Spinal cord (tissue), 10 donors: Measurements from ENCODE around the gene SLX4IP. TPM values are rescaled to one million over a fixed set of nuclear protein-coding genes. Genes with fewer than 3 reads are reported as not detected.

ENCODE experiments used
- DNase-seq, 6 donors: peaks; one replicate each; pipeline versions ENCODE4 v3.0.0 to v3.0.0-alpha.2; 2013 to 2015; ENCODE audit warnings: low spot score in 6 of 6, low read depth in 4 of 6
- H3K27ac ChIP-seq: one replicate; pipeline ENCODE4 v1.5.1; 2013; ENCODE audit warnings: low read depth, low read length, control low read depth
- H3K27me3 ChIP-seq: one replicate; pipeline ENCODE4 v1.6.1; 2013; ENCODE audit warnings: low read length; ENCODE audit not compliant: control insufficient read depth, insufficient read depth
- H3K36me3 ChIP-seq: one replicate; pipeline ENCODE4 v1.6.1; 2013; ENCODE audit warnings: low read length; ENCODE audit not compliant: control insufficient read depth, insufficient read depth
- H3K4me1 ChIP-seq: one replicate; pipeline ENCODE4 v1.6.1; 2013; ENCODE audit warnings: low read length; ENCODE audit not compliant: control insufficient read depth, insufficient read depth
- H3K4me3 ChIP-seq: one replicate; pipeline ENCODE4 v1.5.1; 2013; ENCODE audit warnings: low read depth, low read length, control low read depth
- H3K9me3 ChIP-seq: one replicate; pipeline ENCODE4 v1.6.1; 2013; ENCODE audit warnings: low read length; ENCODE audit not compliant: control insufficient read depth, insufficient read depth
- WGBS: methylation state at CpG from one replicate; pipeline ENCODE4 v1.1.5; 2013; ENCODE audit warnings: missing lambda C conversion rate; ENCODE audit not compliant: insufficient coverage; 5-methylcytosine and 5-hydroxymethylcytosine counted together
- polyA plus RNA-seq, 2 donors: library from polyadenylated mRNA; unstranded; fragments of 120-200 nt; gene quantifications; one replicate each; pipeline ENCODE4 v1.2.1, GENCODE V29; 2013; ENCODE audit not compliant: insufficient read length in 2 of 2
- total RNA-seq, 2 donors: library from RNA; depleted of rRNA in 1 of 2; stranded (reverse); fragments of 120-200 nt in 1 of 2; fragments of >200 nt in 1 of 2; gene quantifications; one replicate each; pipeline versions ENCODE4 v1.2.3 to v1.2.4, GENCODE V29; 2013 to 2014
- donor health status: healthy.

SLX4IP gene
- total and polyA plus RNA-seq, 4 donors, result 7.9 to 10.5 (median 9.7) TPM

DNA sequence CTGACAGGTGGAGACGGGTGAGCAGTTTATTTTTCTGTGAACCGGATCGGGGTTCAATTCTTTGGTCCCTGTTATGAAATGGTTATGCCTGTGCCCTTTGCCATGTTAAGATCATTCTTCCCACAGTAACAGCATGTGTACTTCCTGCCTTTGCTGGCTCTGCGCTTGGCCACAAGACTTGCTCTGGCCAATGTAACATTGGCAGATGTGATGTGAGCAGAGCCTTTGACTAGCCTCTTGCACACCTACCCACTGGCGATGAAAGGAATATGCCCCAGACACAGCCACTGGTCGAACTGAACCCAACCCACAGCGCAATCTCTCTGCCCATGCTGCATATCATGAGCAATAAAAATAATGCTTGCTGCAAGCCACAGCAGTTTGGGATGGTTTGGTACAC, 206.8 kb downstream of the SLX4IP start:
- Histone ChIP-seq H3K27me3 (no peaks in the 10 kb centered on the region), H3K9me3 (no peaks in the 10 kb centered on the region), H3K27ac (no peak overlapping the region), H3K36me3 (peaks cover 50% of the 10 kb centered on the region), H3K4me3 (no peak overlapping the region), H3K4me1 (peaks cover 26% of the 10 kb centered on the region)
- 94% methylated on average over 3 of the region's 7 CpGs for WGBS
- DNase-seq, result no peak

- DNase-seq, result no peak
- no peaks in the 10 kb centered on the region for H3K27me3 ChIP-seq
- peaks cover 58% of the 10 kb centered on the region for H3K36me3 ChIP-seq
- H3K4me3 ChIP-seq, result no peak overlapping the region
- no peak overlapping the region for H3K27ac ChIP-seq
- H3K4me1 ChIP-seq, result peaks cover 26% of the 10 kb centered on the region
- H3K9me3 ChIP-seq, result no peaks in the 10 kb centered on the region
- WGBS, result no CpG with 5 or more reads among the region's 4 CpGs
Observed at GRCh38 chr20:10642856-10643559, 207.9 kb downstream of the SLX4IP start.

DNA sequence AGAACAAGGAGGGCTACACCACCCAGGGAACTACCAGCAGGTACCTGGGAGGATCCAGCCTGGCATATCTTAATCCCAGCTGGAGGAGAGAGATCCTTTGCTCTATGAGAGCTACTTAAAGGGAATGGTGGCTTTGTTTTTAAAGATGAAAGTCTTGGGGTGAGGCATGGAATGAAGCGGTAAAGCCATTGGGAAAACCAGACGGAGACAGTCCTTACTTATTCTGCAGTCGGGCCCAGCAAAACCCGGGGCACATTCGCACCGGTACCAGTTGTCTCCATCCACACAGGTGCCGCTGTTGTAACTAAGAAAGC, 208.4 kb downstream of the SLX4IP start:
- peaks cover 26% of the 10 kb centered on the region for H3K4me1 ChIP-seq
- DNase-seq, result no peak
- WGBS, result 95% methylated on average over 7 of the region's 7 CpGs
- H3K27ac ChIP-seq, result no peak overlapping the region
- no peaks in the 10 kb centered on the region for H3K27me3 ChIP-seq
- H3K9me3 ChIP-seq, result no peaks in the 10 kb centered on the region
- H3K36me3 ChIP-seq, result peaks cover 62% of the 10 kb centered on the region
- no peak overlapping the region for H3K4me3 ChIP-seq

DNA sequence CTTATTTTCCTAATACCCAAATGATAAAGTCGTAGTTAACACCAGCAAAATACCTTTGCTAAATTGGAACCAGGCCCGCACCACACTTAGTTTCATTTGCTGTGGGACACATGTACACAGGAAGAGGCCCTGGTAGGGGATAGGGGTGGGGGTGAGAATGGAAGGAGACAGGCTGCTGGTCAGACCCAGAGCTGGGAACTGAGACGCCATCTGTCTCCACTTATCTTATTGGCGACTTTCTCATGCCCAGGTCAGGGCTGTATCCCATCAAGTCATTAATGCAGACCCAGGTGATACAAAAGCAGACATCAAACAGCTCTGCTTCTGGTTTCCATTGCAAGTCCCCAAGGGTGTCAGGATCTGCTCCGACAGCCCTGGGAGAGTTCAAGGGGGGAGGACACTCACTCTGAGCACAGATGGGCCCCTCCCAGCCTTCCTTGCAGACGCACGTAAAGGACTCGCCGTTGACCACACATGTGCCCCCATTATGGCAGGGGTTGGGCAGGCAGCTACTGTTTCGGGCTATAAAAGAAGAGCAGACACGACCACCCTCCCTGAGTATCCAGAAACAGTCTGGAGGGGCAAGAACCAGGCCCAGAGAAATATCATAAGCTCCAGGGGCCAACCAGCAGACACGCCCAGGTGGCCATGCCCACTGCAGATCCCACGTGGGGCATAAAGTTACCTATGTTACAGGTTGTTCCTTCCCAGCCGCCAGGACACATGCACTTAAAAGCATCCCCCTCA, 209.5 kb downstream of the SLX4IP start:
- Histone ChIP-seq H3K4me1 (peaks cover 21% of the 10 kb centered on the region), H3K27me3 (no peaks in the 10 kb centered on the region), H3K27ac (peak overlapping the region; percentile 22), H3K36me3 (peaks cover 55% of the 10 kb centered on the region), H3K4me3 (no peak overlapping the region), H3K9me3 (no peaks in the 10 kb centered on the region)
- 84% methylated on average over 12 of the region's 14 CpGs for WGBS
- no peak for DNase-seq

DNA sequence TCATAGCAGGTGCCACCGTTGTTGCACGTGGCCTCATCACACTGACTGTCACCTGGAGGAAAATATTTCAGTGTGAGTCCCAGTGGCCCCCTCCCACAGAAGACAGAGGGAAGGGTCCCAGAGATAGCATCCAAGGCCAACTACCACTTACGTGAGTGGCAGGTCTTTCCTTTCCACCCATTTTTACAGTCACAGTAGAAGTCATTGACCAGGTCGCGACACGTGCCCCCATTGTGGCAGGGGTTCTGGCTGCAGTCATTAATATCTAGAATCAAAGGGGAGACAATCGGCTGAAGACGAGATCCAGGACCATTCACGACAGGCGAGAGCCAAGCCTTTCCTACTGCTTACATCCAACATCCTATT, 210.1 kb downstream of the SLX4IP start:
- DNase-seq, result no peak
- WGBS, result 95% methylated on average over 4 of the region's 10 CpGs
- Histone ChIP-seq H3K4me1 (peaks cover 18% of the 10 kb centered on the region), H3K9me3 (no peaks in the 10 kb centered on the region), H3K27ac (no peak overlapping the region), H3K27me3 (no peaks in the 10 kb centered on the region), H3K36me3 (peaks cover 53% of the 10 kb centered on the region), H3K4me3 (no peak overlapping the region)

DNA sequence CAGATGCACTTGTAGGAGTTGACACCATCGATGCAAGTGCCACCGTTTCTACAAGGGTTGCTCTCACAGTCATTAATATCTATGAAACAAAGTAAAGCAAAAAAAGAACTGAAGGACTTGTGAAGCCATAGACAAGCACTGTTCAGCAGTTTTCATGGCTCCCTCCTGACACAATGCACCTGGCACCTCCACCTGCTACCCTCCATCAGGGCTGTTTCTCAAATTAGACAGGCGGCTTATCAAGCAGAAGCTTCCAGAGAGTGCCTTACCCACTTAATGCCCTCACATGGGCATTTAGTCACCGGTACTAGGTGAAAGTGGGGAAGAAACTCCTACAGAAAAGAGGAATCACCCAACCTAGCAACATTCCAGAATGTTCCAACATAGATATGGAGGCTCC, 210.9 kb downstream of the SLX4IP start:
- peaks cover 25% of the 10 kb centered on the region for H3K4me1 ChIP-seq
- no peak for DNase-seq
- WGBS, result 100% methylated on average over 1 of the region's 4 CpGs
- no peak overlapping the region for H3K4me3 ChIP-seq
- H3K27me3 ChIP-seq, result no peaks in the 10 kb centered on the region
- H3K27ac ChIP-seq, result no peak overlapping the region
- peaks cover 60% of the 10 kb centered on the region for H3K36me3 ChIP-seq
- no peaks in the 10 kb centered on the region for H3K9me3 ChIP-seq

- Histone ChIP-seq H3K27ac (no peak overlapping the region), H3K4me3 (no peak overlapping the region), H3K9me3 (no peaks in the 10 kb centered on the region), H3K36me3 (peaks cover 60% of the 10 kb centered on the region), H3K27me3 (no peaks in the 10 kb centered on the region), H3K4me1 (peaks cover 32% of the 10 kb centered on the region)
- 80% methylated on average over 9 of the region's 9 CpGs for WGBS
- no peak for DNase-seq
Observed at GRCh38 chr20:10646886-10647420, 211.8 kb downstream of the SLX4IP start.

GRCh38 chr20:10647471-10647870, 212.4 kb downstream of the SLX4IP start:
- 32% methylated on average over 4 of the region's 9 CpGs for WGBS
- Histone ChIP-seq H3K36me3 (peaks cover 55% of the 10 kb centered on the region), H3K4me3 (no peak overlapping the region), H3K4me1 (peaks cover 36% of the 10 kb centered on the region), H3K27me3 (no peaks in the 10 kb centered on the region), H3K9me3 (no peaks in the 10 kb centered on the region), H3K27ac (no peak overlapping the region)
- DNase-seq, result no peak

- DNase-seq, result no peak
- Histone ChIP-seq H3K4me1 (peaks cover 40% of the 10 kb centered on the region), H3K27ac (no peak overlapping the region), H3K9me3 (no peaks in the 10 kb centered on the region), H3K27me3 (no peaks in the 10 kb centered on the region), H3K36me3 (peaks cover 55% of the 10 kb centered on the region), H3K4me3 (no peak overlapping the region)
- 78% methylated on average over 9 of the region's 11 CpGs for WGBS
Observed at GRCh38 chr20:10647909-10648308, 212.8 kb downstream of the SLX4IP start.

GRCh38 chr20:10648651-10649050, 213.5 kb downstream of the SLX4IP start:
- H3K36me3 ChIP-seq, result peaks cover 51% of the 10 kb centered on the region

More at GRCh38 chr20:10648651-10649050, 213.5 kb downstream of the SLX4IP start:
- no peaks in the 10 kb centered on the region for H3K9me3 ChIP-seq
- no CpG with 5 or more reads among the region's 8 CpGs for WGBS
- no peaks in the 10 kb centered on the region for H3K27me3 ChIP-seq
- DNase-seq, result no peak
- peaks cover 44% of the 10 kb centered on the region for H3K4me1 ChIP-seq
- H3K27ac ChIP-seq, result no peak overlapping the region
- H3K4me3 ChIP-seq, result no peak overlapping the region
